Fibroblast of pulmonary artery (primary cell): ENCODE results near the gene FGL2.
"Not testable (repeated sequence)": the region's sequence is repeated elsewhere in the genome, so short reads cannot be mapped to it uniquely, and the experiment has no call there.

Source experiments
- DNase-seq: peaks from one replicate; pipeline ENCODE4 v3.0.0-alpha.2; 2010; ENCODE audit warnings: low read depth
- H3K4me3 ChIP-seq: replicated peaks from 2 replicates; pipeline ENCODE4 v1.5.1; 2011; ENCODE audit warnings: low read depth, mild to moderate bottlenecking, control low read depth, low read length, moderate library complexity
- TF ChIP-seq, protein P1 (sequence below): IDR thresholded peaks from 2 replicates; pipeline ENCODE4 v1.5.1; 2011; ENCODE audit warnings: mild to moderate bottlenecking, control low read depth, low read length, inconsistent platforms; ENCODE audit errors: missing control alignments

The FGL2 gene

DNA sequence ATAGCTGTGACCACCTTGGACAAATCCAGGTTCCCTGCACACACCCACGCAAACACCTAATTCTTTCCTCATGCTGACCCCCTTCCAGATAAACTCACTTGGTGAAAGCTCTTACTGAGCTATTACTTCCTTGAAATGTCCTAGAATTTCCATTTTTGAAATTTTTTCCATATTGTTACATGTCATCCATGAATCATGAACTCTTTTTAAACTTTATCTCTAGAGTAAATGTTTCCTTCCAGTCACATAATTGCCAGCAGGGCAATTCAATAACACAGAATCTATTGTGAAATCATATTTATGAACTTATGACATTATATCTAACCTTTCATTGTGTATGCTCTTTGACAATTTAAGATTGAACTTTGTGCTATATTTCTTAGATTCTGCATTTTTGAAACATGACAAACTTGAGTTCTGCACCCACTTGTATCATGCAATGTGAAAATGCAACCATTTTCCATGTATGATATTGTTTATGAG lies 26.8 kb upstream of the FGL2 start:
- DNase-seq, result peak; percentile 51
- no peak overlapping the region for H3K4me3 ChIP-seq
- TF ChIP-seq, protein P1, sequence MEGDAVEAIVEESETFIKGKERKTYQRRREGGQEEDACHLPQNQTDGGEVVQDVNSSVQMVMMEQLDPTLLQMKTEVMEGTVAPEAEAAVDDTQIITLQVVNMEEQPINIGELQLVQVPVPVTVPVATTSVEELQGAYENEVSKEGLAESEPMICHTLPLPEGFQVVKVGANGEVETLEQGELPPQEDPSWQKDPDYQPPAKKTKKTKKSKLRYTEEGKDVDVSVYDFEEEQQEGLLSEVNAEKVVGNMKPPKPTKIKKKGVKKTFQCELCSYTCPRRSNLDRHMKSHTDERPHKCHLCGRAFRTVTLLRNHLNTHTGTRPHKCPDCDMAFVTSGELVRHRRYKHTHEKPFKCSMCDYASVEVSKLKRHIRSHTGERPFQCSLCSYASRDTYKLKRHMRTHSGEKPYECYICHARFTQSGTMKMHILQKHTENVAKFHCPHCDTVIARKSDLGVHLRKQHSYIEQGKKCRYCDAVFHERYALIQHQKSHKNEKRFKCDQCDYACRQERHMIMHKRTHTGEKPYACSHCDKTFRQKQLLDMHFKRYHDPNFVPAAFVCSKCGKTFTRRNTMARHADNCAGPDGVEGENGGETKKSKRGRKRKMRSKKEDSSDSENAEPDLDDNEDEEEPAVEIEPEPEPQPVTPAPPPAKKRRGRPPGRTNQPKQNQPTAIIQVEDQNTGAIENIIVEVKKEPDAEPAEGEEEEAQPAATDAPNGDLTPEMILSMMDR, result no peak

DNA sequence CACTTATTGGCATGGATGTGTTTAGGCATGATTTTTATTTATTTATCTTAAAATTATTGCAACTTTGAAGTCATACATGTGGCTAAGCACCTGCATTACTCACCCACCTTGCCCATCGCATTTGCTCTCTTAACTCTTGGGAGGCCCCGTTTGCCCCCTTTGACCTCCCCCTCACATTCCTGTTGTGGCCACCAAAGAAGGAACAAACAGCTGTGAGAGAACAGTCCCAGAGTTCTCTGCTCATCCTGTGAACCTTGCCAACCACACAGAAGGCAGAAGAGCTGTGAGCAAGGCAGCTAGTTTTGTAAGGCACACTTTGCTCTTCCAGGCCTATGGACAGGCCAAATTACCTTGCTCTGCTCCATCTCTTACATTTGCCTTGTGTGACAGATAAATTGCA lies 23.6 kb upstream of the FGL2 start:
- no peak for DNase-seq
- no peak overlapping the region for H3K4me3 ChIP-seq
- TF ChIP-seq, protein P1, result no peak

DNA sequence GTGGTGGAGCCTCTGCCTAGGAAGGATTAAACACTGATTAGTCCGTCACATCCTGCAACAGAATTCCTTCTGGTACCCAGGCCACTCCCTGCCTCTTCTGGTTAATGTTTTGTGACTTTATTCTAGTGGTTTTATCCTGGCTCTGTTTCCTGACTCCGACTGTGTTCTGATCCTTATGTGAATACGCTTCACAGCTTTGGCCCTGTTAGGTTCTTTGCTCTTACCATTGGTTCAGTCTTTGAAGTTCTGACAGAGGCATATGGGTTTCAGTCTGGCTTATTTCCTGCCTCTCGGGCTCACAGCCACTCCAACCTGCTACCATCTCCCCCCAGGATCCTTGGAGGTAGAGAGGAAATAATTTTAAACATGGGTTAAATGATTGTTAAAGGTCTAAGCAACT lies 23.2 kb upstream of the FGL2 start:
- DNase-seq, result no peak
- TF ChIP-seq, protein P1, result no peak
- H3K4me3 ChIP-seq, result no peak overlapping the region

DNA sequence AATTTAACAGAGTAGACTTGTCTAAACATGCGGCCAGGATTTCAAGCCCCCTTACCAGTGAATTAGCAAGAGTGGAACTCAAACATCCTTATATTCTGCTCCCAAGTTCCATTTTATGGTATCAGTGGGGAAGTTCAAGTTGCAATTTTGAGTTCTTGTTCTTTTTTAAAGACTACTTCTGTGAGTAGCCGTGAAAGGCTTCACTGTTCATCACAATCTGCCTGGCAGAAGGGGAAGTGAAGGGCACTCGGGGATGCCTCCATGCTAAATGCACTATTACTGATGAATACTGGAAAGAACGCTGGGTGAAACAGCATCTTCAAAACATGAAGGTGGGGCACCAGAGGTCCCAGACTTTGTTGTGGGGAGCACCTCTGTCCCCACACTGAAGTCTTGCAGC lies 22.4 kb upstream of the FGL2 start:
- TF ChIP-seq, protein P1, result no peak
- no peak overlapping the region for H3K4me3 ChIP-seq
- DNase-seq, result no peak

DNA sequence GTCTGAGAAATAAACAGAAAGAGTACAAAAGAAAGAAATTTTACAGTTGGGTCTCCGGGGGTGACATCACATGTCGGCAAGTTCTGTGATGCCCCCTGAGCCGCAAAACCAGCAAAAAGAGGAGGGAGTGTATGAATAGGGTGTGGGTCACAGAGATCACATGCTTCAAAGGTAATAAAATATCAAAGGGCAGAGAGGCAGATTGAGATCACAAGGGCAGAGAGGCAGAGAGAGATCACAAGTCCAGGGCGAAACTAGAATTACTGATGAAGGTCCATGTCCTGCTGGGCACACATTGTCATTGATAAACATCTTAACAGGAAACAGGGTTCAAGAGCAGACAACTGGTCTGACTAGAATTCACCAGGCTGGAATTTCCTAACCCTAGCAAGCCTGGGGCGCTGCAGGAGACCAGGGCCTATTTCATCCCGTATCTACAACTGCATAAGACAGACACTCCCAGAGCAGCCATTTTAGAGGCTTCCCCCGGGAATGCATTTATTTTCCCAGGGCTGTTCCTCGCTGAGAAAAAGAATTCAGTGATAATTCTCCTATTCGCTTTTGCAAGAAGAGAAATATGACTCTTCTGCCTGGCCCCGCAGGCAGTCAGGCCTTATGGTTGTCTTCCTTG lies 20.2 kb upstream of the FGL2 start:
- H3K4me3 ChIP-seq, DNase-seq: not testable (repeated sequence)

DNA sequence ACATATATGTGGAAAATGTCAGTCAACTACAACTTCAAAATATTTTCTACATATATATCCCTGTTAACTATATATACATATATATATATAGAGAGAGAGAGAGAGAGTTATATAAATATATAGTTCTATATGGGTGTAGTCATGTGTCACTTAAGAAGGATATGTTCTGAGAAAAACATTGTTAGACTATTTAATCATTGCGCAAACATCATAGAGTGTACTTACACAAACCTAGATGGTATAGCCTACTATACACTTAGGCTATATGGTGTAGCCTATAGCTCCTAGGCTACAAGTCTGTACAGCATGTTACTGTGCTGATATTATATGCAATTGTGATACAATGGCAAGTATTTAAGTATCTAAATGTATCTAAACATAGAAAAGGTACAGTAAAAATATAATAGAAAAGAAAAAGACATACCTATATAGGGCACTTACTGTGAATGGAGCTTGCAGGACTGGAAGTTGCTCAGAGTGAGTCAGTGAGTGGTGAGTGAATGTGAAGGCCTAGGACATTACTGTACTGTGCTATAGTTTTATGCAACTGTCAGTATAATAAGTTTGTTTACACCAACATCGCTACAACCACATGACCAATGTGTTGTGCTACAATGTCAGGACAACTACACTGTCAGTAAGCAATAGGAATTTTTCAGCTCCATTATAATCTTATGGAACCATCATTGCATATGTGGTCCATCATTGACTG lies 18.0 kb upstream of the FGL2 start:
- TF ChIP-seq, protein P1, result no peak
- no peak for DNase-seq
- H3K4me3 ChIP-seq, result no peak overlapping the region

DNA sequence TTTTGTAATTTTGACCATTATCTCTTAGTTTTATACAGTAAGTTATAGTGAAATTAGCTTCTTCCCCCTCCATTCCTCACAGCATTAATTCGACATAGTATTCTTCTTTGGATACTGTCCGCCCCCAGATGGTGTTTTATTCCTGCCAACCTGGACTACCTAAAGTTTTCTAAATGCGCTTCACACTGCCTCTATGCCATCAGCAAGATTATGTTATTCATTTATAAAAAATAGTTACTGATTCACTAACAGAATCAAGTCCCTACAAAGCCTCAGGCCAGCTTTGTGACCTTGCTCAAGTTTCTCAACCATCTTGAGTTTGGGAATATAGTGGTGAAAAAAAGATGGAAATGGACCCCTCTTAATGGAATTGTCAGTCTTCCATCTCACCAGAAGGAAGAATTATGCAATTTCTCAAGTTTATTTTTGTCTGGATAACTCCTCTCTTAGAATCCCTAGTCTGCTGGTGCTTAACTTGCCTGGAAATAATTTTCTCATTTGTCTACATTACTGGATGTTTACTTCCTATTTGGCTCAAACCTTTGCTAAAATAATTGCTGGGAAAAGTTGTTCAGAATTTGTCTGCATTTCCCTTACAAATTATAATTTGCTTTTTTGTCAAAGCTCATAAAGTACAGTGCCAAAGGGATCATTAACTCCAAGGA lies 16.7 kb upstream of the FGL2 start:
- TF ChIP-seq, protein P1, result no peak
- no peak overlapping the region for H3K4me3 ChIP-seq
- no peak for DNase-seq
